ENCODE data around the gene C1QL4.
"Not testable (repeated sequence)": the region's sequence is repeated elsewhere in the genome, so short reads cannot be mapped to it uniquely, and the experiment has no call there.

C1QL4 gene

GRCh38 chr12:49332891-49333371 is 4.1 kb downstream of the C1QL4 start:
- DNase-seq = no peak

DNA sequence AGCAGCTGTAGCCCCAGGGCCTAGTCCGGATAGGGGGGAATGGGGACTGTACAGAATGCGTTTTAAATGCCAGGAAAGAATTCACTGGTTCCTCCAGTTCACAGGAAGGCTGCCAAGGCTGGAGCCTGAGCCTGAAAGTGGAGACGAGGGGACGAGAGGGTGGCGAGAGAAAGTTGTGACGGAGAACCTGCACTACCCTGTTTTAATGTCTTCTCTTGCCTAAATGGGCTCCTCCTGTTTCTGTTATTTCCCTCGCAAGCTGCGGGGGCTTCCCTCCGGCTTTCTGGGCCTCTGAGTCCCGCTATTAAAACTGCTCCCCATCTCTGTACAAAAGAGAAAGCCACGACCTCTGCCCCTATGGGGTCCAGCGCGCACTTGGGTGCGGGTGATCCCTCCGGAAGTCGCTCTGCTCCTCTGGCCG is 4.5 kb downstream of the C1QL4 start:
- DNase-seq = no peak

- DNase-seq = no peak
Observed at GRCh38 chr12:49331380-49332222, 5.4 kb downstream of the C1QL4 start.

- DNase-seq = no peak
Observed at GRCh38 chr12:49330631-49331379, 6.2 kb downstream of the C1QL4 start.

DNA sequence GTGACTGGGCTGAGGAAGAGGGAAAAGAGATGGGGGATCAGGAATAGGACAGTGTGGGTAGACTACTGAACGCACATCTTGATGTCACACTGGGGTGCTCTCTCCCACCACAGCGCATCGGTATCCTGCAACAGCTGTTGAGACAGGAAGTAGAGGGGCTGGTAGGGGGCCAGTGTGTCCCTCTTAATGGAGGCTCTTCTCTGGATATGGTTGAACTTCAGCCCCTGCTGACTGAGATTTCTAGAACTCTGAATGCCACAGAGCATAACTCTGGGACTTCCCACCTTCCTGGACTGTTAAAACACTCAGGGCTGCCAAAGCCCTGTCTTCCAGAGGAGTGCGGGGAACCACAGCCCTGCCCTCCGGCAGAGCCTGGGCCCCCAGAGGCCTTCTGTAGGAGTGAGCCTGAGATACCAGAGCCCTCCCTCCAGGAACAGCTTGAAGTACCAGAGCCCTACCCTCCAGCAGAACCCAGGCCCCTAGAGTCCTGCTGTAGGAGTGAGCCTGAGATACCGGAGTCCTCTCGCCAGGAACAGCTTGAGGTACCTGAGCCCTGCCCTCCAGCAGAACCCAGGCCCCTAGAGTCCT is 6.9 kb downstream of the C1QL4 start:
- no peak for DNase-seq

- no peak for DNase-seq
Observed at GRCh38 chr12:49328816-49329215, 8.2 kb downstream of the C1QL4 start.

GRCh38 chr12:49327887-49328286 is 9.1 kb downstream of the C1QL4 start:
- DNase-seq = no peak

DNA sequence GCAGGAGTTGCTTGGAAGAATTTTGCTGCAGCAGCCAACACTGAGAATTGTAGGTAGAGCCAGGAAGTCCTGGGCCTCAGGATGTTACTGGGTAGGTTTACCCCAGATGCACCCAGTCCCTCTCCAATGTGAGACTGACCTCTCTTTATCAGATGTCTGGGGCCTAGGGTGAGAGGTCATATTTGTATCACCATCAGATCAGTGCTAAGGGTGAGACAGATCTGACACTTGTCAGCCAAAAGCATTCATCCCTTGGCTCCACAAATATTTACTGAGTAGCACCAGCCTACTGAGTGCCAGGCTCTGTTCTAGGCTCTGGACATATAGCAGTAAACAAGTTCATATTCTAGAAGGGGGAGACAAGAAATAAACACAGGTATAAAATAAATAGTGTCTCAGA is 9.6 kb downstream of the C1QL4 start:
- no peak for DNase-seq

DNA sequence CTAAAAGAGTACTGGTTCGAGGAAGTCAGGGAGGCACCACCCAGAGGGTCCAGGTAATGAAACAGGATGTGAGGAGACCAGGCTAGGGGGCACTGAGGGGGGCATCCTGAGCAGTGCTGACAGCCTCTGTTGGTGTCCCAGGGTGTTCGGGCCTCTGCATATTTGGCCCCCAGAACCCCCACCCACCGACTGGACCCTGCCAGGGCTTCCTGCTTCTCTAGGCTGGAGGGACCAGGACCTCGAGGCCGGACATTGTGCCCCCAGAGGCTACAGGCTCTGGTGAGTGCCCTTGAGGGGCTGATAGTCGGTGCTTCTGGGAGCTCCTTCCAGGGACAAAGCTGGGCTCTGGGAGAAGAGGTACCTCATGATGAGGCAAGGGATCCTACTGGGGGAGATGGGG is 11.4 kb downstream of the C1QL4 start:
- DNase-seq = no peak

DNA sequence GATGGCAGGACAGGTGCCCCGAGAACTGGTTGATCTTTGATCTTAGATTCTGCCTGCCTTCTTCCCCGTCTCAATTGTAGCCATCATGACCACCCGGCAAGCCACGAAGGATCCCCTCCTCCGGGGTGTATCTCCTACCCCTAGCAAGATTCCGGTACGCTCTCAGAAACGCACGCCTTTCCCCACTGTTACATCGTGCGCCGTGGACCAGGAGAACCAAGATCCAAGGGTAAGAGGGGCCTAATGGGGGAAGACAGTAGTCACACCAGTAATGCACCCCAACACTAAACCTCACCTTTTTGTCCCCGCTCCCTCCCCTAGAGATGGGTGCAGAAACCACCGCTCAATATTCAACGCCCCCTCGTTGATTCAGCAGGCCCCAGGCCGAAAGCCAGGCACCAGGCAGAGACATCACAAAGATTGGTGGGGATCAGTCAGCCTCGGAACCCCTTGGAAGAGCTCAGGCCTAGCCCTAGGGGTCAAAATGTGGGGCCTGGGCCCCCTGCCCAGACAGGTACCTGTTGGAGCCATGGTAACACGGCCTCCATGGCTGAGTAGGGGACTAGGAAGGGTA is 13.4 kb downstream of the C1QL4 start:
- no peak for DNase-seq

DNA sequence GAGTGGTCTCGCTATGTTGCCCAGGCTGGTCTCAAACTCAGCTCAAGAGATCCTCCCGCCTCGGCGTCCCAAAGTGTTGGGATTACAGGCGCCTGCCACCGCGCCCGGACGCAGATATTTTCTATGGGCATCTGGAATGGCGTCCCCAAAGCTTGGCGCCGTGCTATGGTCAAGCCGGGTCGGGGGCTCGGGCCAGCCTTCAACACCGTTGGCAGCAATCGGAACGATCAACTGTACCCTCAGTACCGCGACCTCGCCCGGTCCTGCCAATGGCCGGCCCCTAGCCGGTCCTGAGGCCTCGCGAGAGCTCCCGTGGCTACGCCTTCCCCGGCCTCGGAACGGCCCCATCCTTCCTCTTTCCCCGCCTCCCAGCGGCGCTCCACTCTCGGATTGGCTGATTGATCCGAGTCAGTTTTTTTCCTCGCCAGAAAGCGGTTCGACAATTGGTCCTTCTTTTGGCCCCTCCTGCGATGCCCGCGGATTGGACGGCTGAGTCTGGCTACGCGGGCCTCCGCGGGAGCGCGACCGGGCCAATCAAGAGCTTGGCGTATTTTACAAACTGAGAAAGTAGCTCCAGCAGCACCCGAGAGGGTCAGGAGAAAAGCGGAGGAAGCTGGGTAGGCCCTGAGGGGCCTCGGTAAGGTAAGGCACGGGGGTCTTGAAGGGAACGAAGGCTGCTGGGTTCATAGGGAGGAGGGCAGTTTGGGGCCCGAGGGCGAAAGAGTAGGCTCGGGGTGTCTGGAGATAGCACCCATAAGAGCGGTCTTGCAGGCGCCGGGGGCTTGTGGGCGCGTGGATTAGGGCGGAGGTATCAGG is 14.1 kb downstream of the C1QL4 start, which contains the start of gene TROAP:
Gene TROAP, plus strand, starts transcription at position 548 of the 816 bp plus-strand sequence. CDS start 354 bp downstream, outside the sequence.
- DNase-seq = peak; percentile 98 to 99

- no peak for DNase-seq
Observed at GRCh38 chr12:49322367-49322707, 14.7 kb downstream of the C1QL4 start.

GRCh38 chr12:49320411-49321103 is 16.4 kb downstream of the C1QL4 start:
- DNase-seq = not testable (repeated sequence)

- DNase-seq = not testable (repeated sequence)
Observed at GRCh38 chr12:49317118-49317517, 19.9 kb downstream of the C1QL4 start.

DNA sequence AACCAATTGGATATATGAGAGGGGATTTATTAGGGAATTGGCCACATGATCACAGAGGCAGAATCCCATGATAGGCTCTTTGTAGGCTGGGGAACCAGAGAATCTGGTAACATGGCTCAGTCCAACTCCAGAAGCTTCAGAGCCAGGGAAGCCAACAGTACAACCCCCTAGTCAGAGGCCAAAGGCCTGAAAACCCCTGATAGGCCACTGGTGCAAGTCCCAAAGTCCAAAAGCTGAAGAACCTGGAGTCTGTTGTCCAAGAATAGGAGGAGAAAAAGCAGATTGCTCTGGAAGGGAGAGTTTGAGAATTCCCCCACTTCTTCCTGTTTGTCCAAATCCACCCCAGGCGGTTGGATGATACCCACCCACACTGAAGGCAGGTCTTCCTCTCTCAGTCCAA is 22.2 kb downstream of the C1QL4 start:
- DNase-seq = no peak

DNA sequence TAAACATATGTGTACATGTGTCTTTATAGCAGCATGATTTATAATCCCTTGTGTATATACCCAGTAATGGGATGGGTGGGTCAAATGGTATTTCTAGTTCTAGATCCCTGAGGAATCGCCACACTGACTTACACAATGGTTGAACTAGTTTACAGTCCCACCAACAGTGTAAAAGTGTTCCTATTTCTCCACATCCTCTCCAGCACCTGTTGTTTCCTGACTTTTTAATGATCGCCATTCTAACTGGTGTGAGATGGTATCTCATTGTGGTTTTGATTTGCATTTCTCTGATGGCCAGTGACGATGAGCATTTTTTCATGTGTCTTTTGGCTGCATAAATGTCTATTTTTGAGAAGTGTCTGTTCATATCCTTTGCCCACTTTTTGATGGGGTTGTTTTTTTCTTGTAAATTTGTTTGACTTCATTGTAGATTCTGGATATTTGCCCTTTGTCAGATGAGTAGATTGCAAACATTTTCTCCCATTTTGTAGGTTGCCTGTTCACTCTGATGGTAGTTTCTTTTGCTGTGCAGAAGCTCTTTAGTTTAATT is 26.5 kb downstream of the C1QL4 start:
- DNase-seq = not testable (repeated sequence)

- DNase-seq = no peak
Observed at GRCh38 chr12:49309386-49309785, 27.6 kb downstream of the C1QL4 start.

DNA sequence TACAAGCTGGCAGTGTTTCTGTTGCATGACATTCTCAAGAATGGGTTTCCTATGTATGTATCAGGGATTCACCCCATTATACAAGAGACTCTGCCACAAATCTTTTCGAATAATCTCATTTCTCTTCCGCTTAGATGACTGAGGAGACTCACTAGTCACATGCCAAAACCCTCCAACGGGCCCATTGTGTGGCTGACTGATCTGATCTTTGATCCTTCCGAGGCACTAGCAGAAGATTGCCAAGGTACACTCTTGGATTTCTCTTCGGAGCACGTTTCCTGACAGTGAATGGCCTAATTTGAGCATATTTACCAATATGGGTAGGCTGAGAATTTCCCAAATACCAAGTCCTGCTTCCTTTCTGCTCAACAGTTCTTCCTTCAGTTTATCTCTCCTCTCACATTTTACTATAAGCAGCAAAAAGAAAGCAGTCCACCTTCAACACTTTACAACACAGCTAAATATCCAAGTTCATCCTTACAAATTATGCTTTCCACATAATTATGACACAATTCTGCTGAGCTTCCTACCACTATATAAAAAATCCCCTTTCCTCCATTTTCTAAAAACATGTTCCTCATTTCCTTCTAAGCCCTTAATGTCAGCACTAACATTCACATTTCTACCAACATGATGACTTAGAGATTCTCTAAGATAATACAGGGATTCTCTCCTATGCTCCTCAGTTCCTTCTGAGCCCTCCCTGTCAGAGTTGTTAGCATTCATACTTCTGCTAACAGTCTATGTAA is 31.1 kb downstream of the C1QL4 start:
- DNase-seq = no peak

- DNase-seq = no peak
Observed at GRCh38 chr12:49304161-49304560, 32.8 kb downstream of the C1QL4 start.

- DNase-seq = no peak
Observed at GRCh38 chr12:49301760-49302159, 35.2 kb downstream of the C1QL4 start.

DNA sequence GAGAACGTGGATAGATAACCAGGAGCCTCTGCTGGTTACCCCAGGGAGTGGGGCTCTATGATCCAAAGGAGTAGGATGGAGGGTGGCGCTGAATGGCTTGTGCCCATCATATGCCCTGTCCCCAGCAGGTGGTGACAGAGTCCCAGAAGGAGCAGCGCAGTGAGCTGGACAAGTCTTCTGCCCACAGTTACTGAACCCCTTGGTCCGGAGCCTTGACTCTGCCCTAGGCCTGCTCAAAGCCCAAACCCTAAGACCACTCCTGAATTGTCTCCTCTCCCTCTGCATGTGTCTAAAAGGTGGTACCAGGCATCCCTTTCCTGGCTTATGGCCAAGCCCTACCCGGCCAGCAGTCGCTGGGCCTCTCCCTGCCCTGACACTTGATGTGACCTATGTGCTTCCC is 38.8 kb downstream of the C1QL4 start:
- DNase-seq = no peak
